T-cell (primary cell): Measurements from ENCODE around the gene C20orf204. TPM values are rescaled to one million over a fixed set of nuclear protein-coding genes. Genes with fewer than 3 reads are reported as not detected.

Source experiments
- ATAC-seq, 4 experiments: fragments of 200-7000 bp in 3 of 4; fragments of 150-1000 bp in 1 of 4; cut with Tn5 transposase; replicated peaks in 1 of 4; 1 replicate in 3 of 4; 2 replicates in 1 of 4; pipeline ENCODE4 v1.10.0; 2021; ENCODE audit warnings: moderate library complexity in 3 of 4, mild to moderate bottlenecking in 2 of 4, moderate number of reproducible peaks in 1 of 4
- CTCF ChIA-PET, 2 donors: fragments of 300-600 bp; sonication (Branson Sonifier 250); formaldehyde crosslinking; loops; one replicate each; lab custom pipeline; 2022; ENCODE audit warnings: antibody characterized with exemption in 2 of 2; lab: Charles Lee
- POLR2A ChIA-PET, 2 donors: fragments of 300-600 bp; sonication (Branson Sonifier 250); formaldehyde crosslinking; loops; one replicate each; lab custom pipeline; 2022; ENCODE audit warnings: antibody characterized with exemption in 2 of 2; lab: Charles Lee
- DNase-seq, 35 experiments: peaks; one replicate each; pipeline versions ENCODE4 v3.0.0 to v3.0.0-alpha.2; 2013 to 2023
- H3K27ac ChIP-seq: one replicate; pipeline ENCODE4 v1.5.1; 2013; ENCODE audit warnings: low read length
- H3K27me3 ChIP-seq, 2 experiments: replicated peaks in 1 of 2; 1 replicate in 1 of 2; 2 replicates in 1 of 2; pipeline versions ENCODE4 v1.6.1 to v1.7.0; 2013; ENCODE audit warnings: low read length in 1 of 2, mixed read lengths in 1 of 2; ENCODE audit not compliant: control insufficient read depth in 2 of 2, insufficient read depth in 2 of 2; ENCODE audit errors: extremely low read depth in 1 of 2
- H3K36me3 ChIP-seq, 2 donors: 1 replicate in 1 of 2; 2 replicates in 1 of 2; pipeline versions ENCODE4 v1.6.1 to v1.7.0; 2013; ENCODE audit warnings: low read length in 1 of 2; ENCODE audit not compliant: control insufficient read depth in 2 of 2, insufficient read depth in 1 of 2; ENCODE audit errors: extremely low read depth in 1 of 2
- H3K4me1 ChIP-seq, 2 experiments: 1 replicate in 1 of 2; 2 replicates in 1 of 2; pipeline versions ENCODE4 v1.6.1 to v1.7.0; 2013; ENCODE audit warnings: low read length in 2 of 2, mixed read lengths in 1 of 2; ENCODE audit not compliant: insufficient read depth in 2 of 2, control insufficient read depth in 1 of 2; ENCODE audit errors: extremely low read depth in 1 of 2
- H3K4me3 ChIP-seq, 2 donors: 1 replicate in 1 of 2; 2 replicates in 1 of 2; pipeline versions ENCODE4 v1.5.1 to v1.7.0; 2013; ENCODE audit warnings: mild to moderate bottlenecking in 2 of 2, low read length in 1 of 2, moderate library complexity in 1 of 2; ENCODE audit not compliant: control insufficient read depth in 1 of 2; ENCODE audit errors: extremely low read depth in 1 of 2
- H3K9me3 ChIP-seq: 2 replicates; pipeline ENCODE4 v1.7.0; 2013
- H3K27ac Mint-ChIP-seq, 2 donors: one replicate each; pipeline ENCODE4 v1.8.0; 2020 to 2021; ENCODE audit warnings: mild to moderate bottlenecking in 2 of 2, mixed read lengths in 2 of 2
- H3K27me3 Mint-ChIP-seq, 2 donors: one replicate each; pipeline ENCODE4 v1.8.0; 2021 to 2022; ENCODE audit warnings: mixed read lengths in 2 of 2
- H3K36me3 Mint-ChIP-seq: one replicate; pipeline ENCODE4 v1.8.0; 2021; ENCODE audit warnings: mixed read lengths
- H3K4me1 Mint-ChIP-seq, 3 donors: one replicate each; pipeline ENCODE4 v1.8.0; 2020 to 2022; ENCODE audit warnings: mixed read lengths in 3 of 3, mild to moderate bottlenecking in 1 of 3
- H3K4me3 Mint-ChIP-seq, 3 donors: one replicate each; pipeline ENCODE4 v1.8.0; 2020 to 2022; ENCODE audit warnings: mild to moderate bottlenecking in 3 of 3, mixed read lengths in 3 of 3, moderate library complexity in 3 of 3
- H3K9me3 Mint-ChIP-seq, 3 donors: one replicate each; pipeline ENCODE4 v1.8.0; 2020 to 2022; ENCODE audit warnings: mixed read lengths in 3 of 3
- WGBS: methylation state at CpG from one replicate; pipeline ENCODE4 v1.1.5; 2013; ENCODE audit warnings: missing lambda C conversion rate; ENCODE audit not compliant: insufficient coverage; 5-methylcytosine and 5-hydroxymethylcytosine counted together
- total RNA-seq, 35 experiments: library from RNA in 6 of 35; stranded (reverse) in 6 of 35; fragments of 120-200 nt in 1 of 35; gene quantifications; one replicate each; pipeline versions ENCODE4 v1.2.1 to v1.2.4 and lab custom pipeline; 2013 to 2026

The C20orf204 gene
- total RNA-seq, 5 donors from 2014 or later (not counting 1 experiment from before 2014, with no cell fraction given): 4.5 to 20.8 (median 9.5) TPM

DNA sequence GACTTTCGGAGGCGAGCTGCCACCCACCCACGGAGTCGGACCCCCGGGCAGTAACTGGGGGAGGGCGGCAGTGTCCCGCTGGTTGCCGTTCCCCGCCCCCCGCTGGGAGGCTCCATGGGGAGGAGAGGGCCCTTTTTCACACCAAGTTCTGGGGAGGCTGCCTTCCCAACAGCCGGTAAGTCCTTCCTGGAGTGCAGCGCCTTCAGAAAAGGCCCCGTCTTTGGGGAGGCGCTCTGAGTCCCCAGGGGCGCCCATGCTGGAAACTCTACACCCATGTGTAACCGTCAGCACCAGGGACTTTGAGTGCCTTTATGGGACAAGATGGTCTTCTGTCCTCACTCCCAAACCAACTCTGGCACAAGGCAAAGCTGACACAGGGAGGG, 13.9 kb downstream of the C20orf204 start:
- H3K27me3 ChIP-seq: peaks cover 0 to 85% of the 10 kb centered on the region in 2 experiments
- WGBS: 42% methylated on average over 14 of the region's 16 CpGs
- Mint-ChIP-seq H3K27ac (no peak overlapping the region), H3K4me3 (peak overlapping the region; percentile 25 to 55 (median 51)), H3K36me3 (no peaks in the 10 kb centered on the region), H3K4me1 (peaks cover 9 to 30% (median 23%) of the 10 kb centered on the region in 3 donors), H3K9me3 (no peaks in the 10 kb centered on the region), H3K27me3 (peaks cover 12 to 55% of the 10 kb centered on the region in 2 donors)
- peaks cover 9 to 30% of the 10 kb centered on the region in 2 experiments for H3K4me1 ChIP-seq
- no peaks in the 10 kb centered on the region for H3K9me3 ChIP-seq
- H3K27ac ChIP-seq: no peak overlapping the region
- H3K4me3 ChIP-seq: peak overlapping the region in 1 of 2 donors; percentile 30
- no peak for ATAC-seq
- POLR2A ChIA-PET: no interaction called here
- no peaks in the 10 kb centered on the region for H3K36me3 ChIP-seq
- CTCF ChIA-PET: no interaction called here
- DNase-seq: no peak

DNA sequence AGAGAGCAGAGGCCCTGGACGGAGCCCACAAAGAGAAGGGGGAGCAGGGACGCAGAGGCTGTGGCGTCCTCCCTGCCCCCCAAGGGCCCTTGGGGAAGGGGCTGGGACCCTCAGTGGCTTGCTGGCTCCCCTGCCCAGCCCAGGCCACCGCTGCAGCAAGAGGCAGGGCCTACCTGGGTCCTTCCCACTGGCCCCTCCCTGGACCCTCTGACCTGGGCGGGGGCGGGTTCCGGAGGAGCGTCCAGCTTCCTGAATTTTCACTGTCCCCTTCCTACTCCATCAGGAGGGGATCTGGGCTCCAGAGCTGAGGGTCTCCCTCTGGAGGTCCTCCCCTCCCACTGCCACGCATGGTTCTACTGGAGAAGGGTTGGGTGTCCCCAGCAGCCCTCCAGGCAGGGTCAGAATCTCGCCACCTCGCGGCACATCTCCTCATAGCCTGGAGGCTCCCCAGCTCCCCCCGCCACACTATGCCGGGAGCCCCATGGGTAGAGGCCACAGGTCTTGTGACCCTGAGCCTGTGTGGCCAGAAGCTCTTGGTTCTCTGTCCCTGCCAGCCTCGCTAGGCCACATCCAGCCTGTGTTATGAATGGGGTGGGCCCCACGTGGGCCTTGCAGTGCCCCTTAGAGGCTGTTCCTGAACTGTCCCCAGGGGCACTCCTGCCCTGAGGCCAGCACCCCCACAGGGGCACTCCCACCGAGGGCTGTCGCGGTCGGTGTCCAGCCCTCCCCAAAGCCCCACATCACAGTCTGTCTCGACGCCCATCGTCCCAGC, 14.5 kb downstream of the C20orf204 start:
- no peak for ATAC-seq
- H3K4me1 ChIP-seq: peaks cover 9 to 30% of the 10 kb centered on the region in 2 experiments
- Mint-ChIP-seq H3K4me1 (peaks cover 9 to 32% (median 23%) of the 10 kb centered on the region in 3 donors), H3K27ac (no peak overlapping the region), H3K36me3 (no peaks in the 10 kb centered on the region), H3K27me3 (peaks cover 12 to 60% of the 10 kb centered on the region in 2 donors), H3K9me3 (no peaks in the 10 kb centered on the region), H3K4me3 (peak overlapping the region in 1 of 3 donors; percentile 55)
- no peak overlapping the region for H3K27ac ChIP-seq
- no peaks in the 10 kb centered on the region for H3K9me3 ChIP-seq
- no peak overlapping the region for H3K4me3 ChIP-seq
- POLR2A ChIA-PET: no interaction called here
- WGBS: 73% methylated on average over 19 of the region's 23 CpGs
- H3K27me3 ChIP-seq: peaks cover 0 to 85% of the 10 kb centered on the region in 2 experiments
- CTCF ChIA-PET: no interaction called here
- no peaks in the 10 kb centered on the region for H3K36me3 ChIP-seq
- DNase-seq: no peak

DNA sequence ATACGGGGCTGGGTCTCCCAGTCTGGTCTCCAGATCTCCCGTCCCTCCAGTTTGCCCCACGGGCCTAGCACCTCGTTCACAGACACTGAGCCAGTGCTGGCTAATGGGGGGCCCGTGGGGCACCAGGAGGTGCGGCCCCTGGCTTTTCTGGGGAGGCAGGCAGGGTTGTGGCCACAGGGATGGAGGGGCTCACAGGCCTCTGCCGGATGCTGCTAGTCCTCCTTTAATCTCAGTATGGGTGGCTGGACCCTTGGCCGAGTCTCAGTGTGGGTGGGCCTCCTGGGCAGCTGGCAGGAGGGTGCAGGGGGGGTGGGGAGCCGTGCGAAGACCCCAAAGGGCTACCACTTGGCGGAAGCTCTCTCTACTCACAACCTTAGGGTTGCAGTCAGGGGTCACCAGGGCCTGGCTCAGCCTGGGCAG, 15.1 kb downstream of the C20orf204 start:
- Histone ChIP-seq H3K27ac (no peak overlapping the region), H3K9me3 (no peaks in the 10 kb centered on the region), H3K36me3 (no peaks in the 10 kb centered on the region), H3K4me3 (no peak overlapping the region), H3K4me1 (peaks cover 9 to 27% of the 10 kb centered on the region in 2 experiments), H3K27me3 (peaks cover 0 to 85% of the 10 kb centered on the region in 2 experiments)
- 76% methylated on average over 7 of the region's 11 CpGs for WGBS
- DNase-seq (no peak), ATAC-seq (no peak)
- Mint-ChIP-seq H3K9me3 (no peaks in the 10 kb centered on the region), H3K4me1 (peaks cover 4 to 26% (median 19%) of the 10 kb centered on the region in 3 donors), H3K36me3 (no peaks in the 10 kb centered on the region), H3K4me3 (peak overlapping the region in 1 of 3 donors; percentile 55), H3K27me3 (peaks cover 12 to 57% of the 10 kb centered on the region in 2 donors), H3K27ac (no peak overlapping the region)
- ChIA-PET POLR2A (no interaction called here), CTCF (no interaction called here)

DNA sequence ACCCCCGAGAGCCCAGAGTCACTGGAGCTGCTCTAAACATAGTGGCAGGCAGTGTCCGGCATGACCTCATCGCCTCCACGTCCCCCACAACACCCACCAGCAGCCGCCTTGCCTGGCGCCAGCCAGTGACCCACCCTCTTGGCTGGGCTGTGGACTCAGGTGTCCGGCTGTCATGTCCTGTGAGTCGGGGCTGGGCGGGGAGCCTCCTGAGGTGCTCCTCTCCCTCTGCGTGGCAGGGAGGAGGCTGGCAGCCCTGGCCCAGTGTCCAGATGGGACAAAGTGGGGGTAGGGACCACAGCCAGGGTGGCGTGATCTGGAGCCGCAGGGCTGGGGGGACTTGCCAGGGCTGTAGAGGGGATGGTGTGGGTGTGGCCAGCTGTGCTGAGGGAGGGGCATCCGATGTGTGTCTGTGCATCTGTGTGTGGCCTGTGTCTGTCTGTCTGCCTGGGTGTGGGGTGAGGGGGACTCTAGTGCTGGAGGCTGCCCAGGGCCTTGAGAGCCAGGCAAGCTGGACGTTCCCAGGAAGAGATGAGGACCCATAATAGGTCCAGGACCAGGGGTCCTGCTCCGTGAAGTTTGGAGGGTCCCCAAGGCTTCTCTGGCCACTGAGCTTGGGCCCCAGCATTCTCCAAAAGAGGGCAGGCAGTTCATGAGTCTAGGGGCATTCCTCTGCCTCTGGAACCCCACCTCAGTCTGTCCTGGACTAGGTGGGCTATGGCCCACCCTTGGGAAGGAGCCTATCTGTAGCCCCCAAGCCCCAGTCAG, 15.8 kb downstream of the C20orf204 start:
- POLR2A ChIA-PET: no interaction called here
- 84% methylated on average over 8 of the region's 15 CpGs for WGBS

DNA sequence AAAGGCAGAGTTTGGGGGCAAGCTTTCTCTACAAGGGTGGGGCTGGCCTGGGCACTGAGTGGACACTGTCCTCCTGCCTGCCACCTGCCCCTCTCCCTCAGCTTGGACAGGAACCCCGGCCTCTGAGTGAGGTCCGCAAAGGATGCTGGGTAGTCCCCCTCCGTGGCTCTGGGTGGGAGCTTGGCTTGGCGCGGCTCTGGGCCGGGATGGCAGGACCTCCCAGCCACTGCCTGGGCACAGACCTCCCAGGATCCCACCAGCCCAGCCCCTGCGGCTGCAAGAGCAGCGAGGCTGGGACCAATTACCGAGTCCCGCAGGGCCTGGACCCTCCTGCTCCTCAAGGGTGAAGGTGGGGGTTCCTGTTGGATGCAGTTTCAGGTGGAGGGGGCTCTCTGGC, 16.3 kb downstream of the C20orf204 start:
- peaks cover 6 to 44% of the 10 kb centered on the region in 2 donors for H3K27me3 Mint-ChIP-seq
- ChIA-PET CTCF (interaction anchor here in 1 of 2 donors (0.6 kb wide), 1 partner anchor 157 kb away, joined by 3 read pairs; no protein-coding TSS in a partner anchor), POLR2A (no interaction called here)
- H3K9me3 ChIP-seq: no peaks in the 10 kb centered on the region
- H3K36me3 Mint-ChIP-seq: no peaks in the 10 kb centered on the region
- H3K36me3 ChIP-seq: no peaks in the 10 kb centered on the region
- no peak overlapping the region for H3K27ac ChIP-seq
- no peak for DNase-seq
- peaks cover 8 to 34% of the 10 kb centered on the region in 2 experiments for H3K4me1 ChIP-seq
- no peak overlapping the region for H3K4me3 Mint-ChIP-seq
- no peak overlapping the region for H3K4me3 ChIP-seq
- peaks cover 0 to 85% of the 10 kb centered on the region in 2 experiments for H3K27me3 ChIP-seq
- peaks cover 3 to 22% (median 9%) of the 10 kb centered on the region in 3 donors for H3K4me1 Mint-ChIP-seq
- WGBS: 90% methylated on average over 7 of the region's 10 CpGs
- no peak overlapping the region for H3K27ac Mint-ChIP-seq
- H3K9me3 Mint-ChIP-seq: no peaks in the 10 kb centered on the region
- no peak for ATAC-seq

More for the DNA sequence above, 15.8 kb downstream of the C20orf204 start:
- no peaks in the 10 kb centered on the region for H3K9me3 ChIP-seq
- H3K4me1 ChIP-seq: peaks cover 9 to 28% of the 10 kb centered on the region in 2 experiments
- no peaks in the 10 kb centered on the region for H3K36me3 ChIP-seq
- H3K27ac Mint-ChIP-seq: no peak overlapping the region
- peaks cover 7 to 50% of the 10 kb centered on the region in 2 donors for H3K27me3 Mint-ChIP-seq
- no peaks in the 10 kb centered on the region for H3K9me3 Mint-ChIP-seq
- CTCF ChIA-PET: interaction anchor here in 1 of 2 donors (0.6 kb wide), 1 partner anchor 156 kb away, joined by 3 read pairs; no protein-coding TSS in a partner anchor
- H3K27me3 ChIP-seq: peaks cover 0 to 85% of the 10 kb centered on the region in 2 experiments
- H3K4me1 Mint-ChIP-seq: peaks cover 0 to 20% (median 12%) of the 10 kb centered on the region in 3 donors
- H3K4me3 Mint-ChIP-seq: peak overlapping the region in 1 of 3 donors; percentile 55
- no peak overlapping the region for H3K27ac ChIP-seq
- DNase-seq (no peak), ATAC-seq (no peak)
- H3K36me3 Mint-ChIP-seq: no peaks in the 10 kb centered on the region
- H3K4me3 ChIP-seq: no peak overlapping the region
